VCaP (cell line): ENCODE results near the gene PCGF1.
"Not testable (repeated sequence)": the region's sequence is repeated elsewhere in the genome, so short reads cannot be mapped to it uniquely, and the experiment has no call there.

Experiments used
- H3K27ac ChIP-seq: fragments of 450-650 bp; 2 replicates; pipeline ENCODE4 v1.5.1; 2017
- CTCF ChIP-seq: fragments of 450-650 bp; conservative IDR thresholded peaks from 2 replicates; pipeline ENCODE4 v1.5.1; 2017; ENCODE audit warnings: mild to moderate bottlenecking, moderate library complexity

PCGF1 gene

GRCh38 chr2:74464406-74464805 is 43.1 kb downstream of the PCGF1 start:
- no peak for TF ChIP-seq CTCF
- H3K27ac ChIP-seq: peak overlapping the region; percentile 82

- no peak overlapping the region for H3K27ac ChIP-seq
- no peak for TF ChIP-seq CTCF
Observed at GRCh38 chr2:74462786-74463105, 44.7 kb downstream of the PCGF1 start.

DNA sequence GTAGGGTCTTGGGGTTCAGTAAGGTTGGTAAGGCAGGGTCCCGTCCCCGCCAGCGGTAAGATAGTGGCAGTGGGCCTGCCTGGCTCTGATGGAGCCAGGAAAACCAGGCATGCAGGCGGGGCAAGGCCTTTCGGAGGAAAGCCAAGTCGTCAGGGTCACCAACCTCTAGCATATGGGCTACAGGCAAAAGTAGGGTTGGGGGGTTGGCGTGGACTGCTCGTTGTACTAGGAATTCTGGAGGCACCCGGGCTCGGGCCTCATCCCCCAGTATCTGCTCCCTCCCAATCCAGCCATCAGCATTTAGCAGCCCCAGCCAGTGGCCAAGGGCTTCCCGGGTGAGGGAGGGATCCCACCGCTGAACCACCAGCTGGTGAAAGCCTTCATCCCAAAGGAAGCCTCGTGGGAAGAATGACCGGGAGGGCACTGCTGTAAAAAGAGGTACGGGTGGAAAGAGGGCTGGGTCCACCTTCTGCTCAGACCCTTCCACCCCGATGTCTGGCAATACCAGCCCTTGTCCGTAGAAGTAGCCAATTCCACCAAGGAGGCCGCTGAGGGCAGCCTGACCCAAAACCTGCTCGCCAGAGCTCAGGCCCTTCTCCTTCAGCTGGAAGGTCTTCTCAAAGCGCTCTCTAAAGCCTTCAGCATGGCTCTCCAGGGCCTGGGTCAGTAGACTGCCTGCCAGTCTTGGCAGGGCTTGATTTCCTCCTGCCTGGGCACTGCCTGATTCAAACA is 45.3 kb downstream of the PCGF1 start:
- no peak for TF ChIP-seq CTCF
- H3K27ac ChIP-seq: no peak overlapping the region

- H3K27ac ChIP-seq: no peak overlapping the region
- TF ChIP-seq CTCF: no peak
Observed at GRCh38 chr2:74461187-74462053, 46.1 kb downstream of the PCGF1 start.

- not testable (repeated sequence) for H3K27ac ChIP-seq
Observed at GRCh38 chr2:74460187-74460586, 47.3 kb downstream of the PCGF1 start.

- peak overlapping the region; percentile 96; the same call in 1 of the 2 replicates for H3K27ac ChIP-seq
Observed at GRCh38 chr2:74459503-74460118, 47.9 kb downstream of the PCGF1 start.

GRCh38 chr2:74458938-74459363 is 48.5 kb downstream of the PCGF1 start:
- TF ChIP-seq CTCF: no peak
- H3K27ac ChIP-seq: peak overlapping the region; percentile 96

- TF ChIP-seq CTCF: no peak
- peak within 1 kb of the TSS; percentile 96 for H3K27ac ChIP-seq
Observed at GRCh38 chr2:74458132-74458937, 49.2 kb downstream of the PCGF1 start, which contains the start of gene WBP1. Gene WBP1 (plus strand): TSS chr2:74458438. CDS start chr2:74458603, 165 bp downstream.
